Measurements from ENCODE around the gene SH3BGRL3. TPM values are rescaled to one million over a fixed set of nuclear protein-coding genes. Genes with fewer than 3 reads are reported as not detected.

SH3BGRL3 gene
- total RNA-seq, 4 donors from 2014 or later = 49.6 to 97.2 (median 56.0) TPM

DNA sequence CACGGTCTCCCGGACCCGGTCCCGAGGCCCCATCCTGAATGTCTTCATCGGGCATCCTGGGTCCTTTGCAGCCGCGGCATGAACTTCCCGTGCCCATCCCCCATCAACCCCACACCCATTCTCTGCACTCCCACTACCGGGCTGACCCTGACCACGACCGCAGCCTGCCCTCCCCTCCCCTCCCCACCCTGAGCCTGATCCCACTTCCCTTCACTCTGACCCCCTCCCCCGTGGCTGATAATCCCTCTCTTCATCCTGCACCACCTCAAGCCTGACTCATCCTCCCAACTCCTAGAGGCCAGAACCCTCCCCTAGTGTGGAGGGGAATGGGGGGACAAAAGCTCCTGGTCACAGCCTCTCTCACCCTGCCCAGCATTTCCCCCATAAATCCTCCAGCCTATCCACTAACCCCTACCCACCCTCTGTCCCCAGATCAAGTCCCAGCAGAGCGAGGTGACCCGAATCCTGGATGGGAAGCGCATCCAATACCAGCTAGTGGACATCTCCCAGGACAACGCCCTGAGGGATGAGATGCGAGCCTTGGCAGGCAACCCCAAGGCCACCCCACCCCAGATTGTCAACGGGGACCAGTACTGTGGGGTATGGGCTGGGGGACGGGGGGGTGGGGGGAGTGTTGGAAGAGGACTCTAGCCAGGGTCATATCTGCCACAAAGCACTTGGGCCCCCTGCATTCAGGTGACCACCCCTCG lies 602 bp downstream of the SH3BGRL3 start:
- no peak for DNase-seq (ENCODE audit: low spot score in 2 of 2)
- H3K27me3 ChIP-seq = no peaks in the 10 kb centered on the region
- H3K4me1 ChIP-seq = peaks cover 0 to 90% (median 64%) of the 10 kb centered on the region in 4 donors
- 31 to 34% methylated on average over 19 to 20 of the region's 20 CpGs for WGBS, 2 donors
- H3K9me3 ChIP-seq = no peaks in the 10 kb centered on the region
- H3K4me3 ChIP-seq = peak overlapping the region; percentile 76 to 98 (median 85)
- peak overlapping the region; percentile 81 to 99 (median 96) for H3K27ac ChIP-seq
- TF ChIP-seq EP300 (IDR thresholded peaks at IDR 0.05) = no peak
- TF ChIP-seq, protein P1, sequence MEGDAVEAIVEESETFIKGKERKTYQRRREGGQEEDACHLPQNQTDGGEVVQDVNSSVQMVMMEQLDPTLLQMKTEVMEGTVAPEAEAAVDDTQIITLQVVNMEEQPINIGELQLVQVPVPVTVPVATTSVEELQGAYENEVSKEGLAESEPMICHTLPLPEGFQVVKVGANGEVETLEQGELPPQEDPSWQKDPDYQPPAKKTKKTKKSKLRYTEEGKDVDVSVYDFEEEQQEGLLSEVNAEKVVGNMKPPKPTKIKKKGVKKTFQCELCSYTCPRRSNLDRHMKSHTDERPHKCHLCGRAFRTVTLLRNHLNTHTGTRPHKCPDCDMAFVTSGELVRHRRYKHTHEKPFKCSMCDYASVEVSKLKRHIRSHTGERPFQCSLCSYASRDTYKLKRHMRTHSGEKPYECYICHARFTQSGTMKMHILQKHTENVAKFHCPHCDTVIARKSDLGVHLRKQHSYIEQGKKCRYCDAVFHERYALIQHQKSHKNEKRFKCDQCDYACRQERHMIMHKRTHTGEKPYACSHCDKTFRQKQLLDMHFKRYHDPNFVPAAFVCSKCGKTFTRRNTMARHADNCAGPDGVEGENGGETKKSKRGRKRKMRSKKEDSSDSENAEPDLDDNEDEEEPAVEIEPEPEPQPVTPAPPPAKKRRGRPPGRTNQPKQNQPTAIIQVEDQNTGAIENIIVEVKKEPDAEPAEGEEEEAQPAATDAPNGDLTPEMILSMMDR (IDR thresholded peaks at IDR 0.05) = no peak
- no peak for TF ChIP-seq POLR2A (IDR thresholded peaks at IDR 0.05)
- H3K36me3 ChIP-seq = peaks cover 0 to 14% (median 0%) of the 10 kb centered on the region in 3 donors

DNA sequence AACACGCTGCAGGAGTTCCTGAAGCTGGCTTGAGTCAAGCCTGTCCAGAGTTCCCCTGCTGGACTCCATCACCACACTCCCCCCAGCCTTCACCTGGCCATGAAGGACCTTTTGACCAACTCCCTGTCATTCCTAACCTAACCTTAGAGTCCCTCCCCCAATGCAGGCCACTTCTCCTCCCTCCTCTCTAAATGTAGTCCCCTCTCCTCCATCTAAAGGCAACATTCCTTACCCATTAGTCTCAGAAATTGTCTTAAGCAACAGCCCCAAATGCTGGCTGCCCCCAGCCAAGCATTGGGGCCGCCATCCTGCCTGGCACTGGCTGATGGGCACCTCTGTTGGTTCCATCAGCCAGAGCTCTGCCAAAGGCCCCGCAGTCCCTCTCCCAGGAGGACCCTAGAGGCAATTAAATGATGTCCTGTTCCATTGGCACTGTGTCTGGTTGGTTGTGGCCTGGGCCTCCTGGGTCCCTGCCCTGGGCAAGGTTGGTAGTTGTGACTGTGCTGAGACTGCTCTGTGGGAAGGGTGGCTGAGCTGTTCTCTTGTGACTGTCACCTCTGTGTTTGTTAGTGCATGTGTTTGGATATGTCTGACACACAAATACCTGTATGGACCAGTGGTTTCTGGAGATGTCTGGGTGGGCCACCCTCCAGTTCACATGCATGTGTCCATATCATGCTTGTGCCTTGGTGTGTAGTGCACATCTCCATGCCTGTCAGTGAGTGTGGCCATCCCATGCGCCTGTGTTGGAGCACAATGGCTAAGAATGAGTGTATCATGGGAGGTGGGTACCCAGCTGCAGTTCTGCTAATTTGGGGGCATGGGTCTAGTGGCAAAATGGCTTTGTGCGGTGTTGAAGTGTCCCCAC lies 1.4 kb downstream of the SH3BGRL3 start:
- DNase-seq (ENCODE audit: low spot score in 2 of 2) = no peak
- H3K4me1 ChIP-seq = peaks cover 0 to 89% (median 62%) of the 10 kb centered on the region in 4 donors
- H3K36me3 ChIP-seq = peaks cover 0 to 14% (median 0%) of the 10 kb centered on the region in 3 donors
- TF ChIP-seq EP300 (IDR thresholded peaks at IDR 0.05) (no peak), POLR2A (IDR thresholded peaks at IDR 0.05) (no peak)
- TF ChIP-seq, protein P1 (IDR thresholded peaks at IDR 0.05) = no peak
- peak overlapping the region in 2 of 4 donors; percentile 81 to 98 for H3K4me3 ChIP-seq
- 90 to 93% methylated on average over 5 of the region's 5 CpGs for WGBS, 2 donors
- no peaks in the 10 kb centered on the region for H3K9me3 ChIP-seq
- H3K27me3 ChIP-seq = no peaks in the 10 kb centered on the region
- peak overlapping the region; percentile 81 to 99 (median 96) for H3K27ac ChIP-seq

DNA sequence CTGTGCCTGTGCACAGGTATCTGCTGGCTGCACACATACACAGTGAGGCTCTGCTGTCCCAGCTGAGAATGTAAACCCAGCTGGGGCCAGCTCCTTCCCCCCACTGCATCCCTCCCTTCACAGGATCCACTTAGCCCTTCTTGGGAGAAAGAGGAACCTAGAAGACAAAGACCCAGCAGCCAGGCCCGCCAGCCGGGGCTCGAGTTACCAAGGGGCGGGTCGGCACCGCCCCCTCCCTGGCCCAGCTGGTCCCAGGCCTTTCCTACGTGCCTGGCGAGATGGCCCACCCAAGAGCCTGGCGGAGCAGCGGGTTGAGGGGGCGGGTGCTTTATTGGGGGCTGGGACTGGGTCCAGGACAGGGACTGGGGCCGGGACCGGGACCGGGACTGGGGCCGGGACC lies 2.1 kb downstream of the SH3BGRL3 start:
- Histone ChIP-seq H3K27ac (peak overlapping the region in 3 of 4 donors; percentile 96 to 99 (median 97)), H3K27me3 (no peaks in the 10 kb centered on the region), H3K4me1 (peaks cover 0 to 86% (median 59%) of the 10 kb centered on the region in 4 donors), H3K36me3 (peaks cover 0 to 14% (median 0%) of the 10 kb centered on the region in 3 donors), H3K4me3 (no peak overlapping the region), H3K9me3 (no peaks in the 10 kb centered on the region)
- WGBS, 2 donors = 7 to 35% methylated on average over 2 to 9 of the region's 15 CpGs
- TF ChIP-seq POLR2A (IDR thresholded peaks at IDR 0.05) (no peak), EP300 (IDR thresholded peaks at IDR 0.05) (no peak)
- TF ChIP-seq, protein P1 (IDR thresholded peaks at IDR 0.05) = no peak
- DNase-seq (ENCODE audit: low spot score in 2 of 2) = no peak

DNA sequence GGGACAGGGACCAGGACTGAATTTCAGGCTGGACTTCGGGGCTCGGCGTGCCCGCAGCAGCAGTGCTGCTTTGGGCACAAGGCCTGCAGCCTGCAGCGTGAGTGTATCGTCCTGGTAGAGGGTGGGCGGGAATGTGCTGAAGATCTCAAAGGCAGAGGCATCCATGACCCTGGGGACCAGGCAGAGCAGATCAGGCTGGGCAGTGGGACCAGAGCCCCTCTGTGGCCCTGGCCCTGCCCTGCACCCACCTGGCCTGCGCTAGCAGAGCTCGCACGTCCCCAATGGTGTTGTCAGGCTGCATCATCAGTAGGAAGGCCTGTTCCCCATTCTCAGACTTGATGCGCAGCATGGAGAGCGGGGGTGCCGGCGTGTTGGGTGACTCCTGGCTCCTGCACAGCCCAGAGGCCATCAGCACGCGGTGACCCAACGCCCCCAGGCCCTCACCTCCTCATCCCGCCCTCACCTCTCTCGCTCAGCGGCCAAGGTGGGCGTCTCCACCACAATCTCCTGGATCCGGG lies 2.6 kb downstream of the SH3BGRL3 start:
- TF ChIP-seq, protein P1 (IDR thresholded peaks at IDR 0.05) = no peak
- TF ChIP-seq EP300 (IDR thresholded peaks at IDR 0.05) (no peak), POLR2A (IDR thresholded peaks at IDR 0.05) (no peak)
- Histone ChIP-seq H3K27ac (peak overlapping the region in 3 of 4 donors; percentile 72 to 99 (median 96)), H3K4me3 (no peak overlapping the region), H3K36me3 (peaks cover 0 to 9% (median 0%) of the 10 kb centered on the region in 3 donors), H3K27me3 (no peaks in the 10 kb centered on the region), H3K9me3 (no peaks in the 10 kb centered on the region), H3K4me1 (peaks cover 0 to 85% (median 56%) of the 10 kb centered on the region in 4 donors)
- no peak for DNase-seq (ENCODE audit: low spot score in 2 of 2)
- 70 to 76% methylated on average over 21 to 22 of the region's 22 CpGs for WGBS, 2 donors

All from tibial nerve (tissue), 4 donors.